ENCODE results near the gene JAML.
A peak's percentile ranks its signal among the peaks of the same experiment; 100 is the strongest.

The JAML gene

GRCh38 chr11:118212131-118212725 is 12.6 kb downstream of the JAML start:
- TF ChIP-seq ZNF274 (IDR thresholded peaks at IDR 0.05; ENCODE audit: low read depth, low read length) (no peak), YY1 (IDR thresholded peaks at IDR 0.05; ENCODE audit: insufficient read depth, insufficient read length) (no peak), SUZ12 (IDR thresholded peaks at IDR 0.05; ENCODE audit: extremely low read depth, insufficient read depth, insufficient read length) (no peak)
- no peaks in the 10 kb centered on the region for H3K27me3 ChIP-seq (ENCODE audit: insufficient read depth, insufficient read length)
- no peak for DNase-seq (ENCODE audit: low read depth, low spot score)
- H3K9me3 ChIP-seq (ENCODE audit: insufficient read depth, low read length): no peaks in the 10 kb centered on the region
- no peaks in the 10 kb centered on the region for H3K36me3 ChIP-seq (ENCODE audit: insufficient read depth, insufficient read length, low read length)
- no peak overlapping the region for H3K4me3 ChIP-seq (ENCODE audit: insufficient read length, low read depth)
- no peak overlapping the region for H3K9ac ChIP-seq (ENCODE audit: insufficient read length, low read depth)
- peaks cover 7% of the 10 kb centered on the region for H3K4me1 ChIP-seq (ENCODE audit: insufficient read depth, insufficient read length)

GRCh38 chr11:118211006-118211405 is 13.8 kb downstream of the JAML start:
- peaks cover 7% of the 10 kb centered on the region for H3K4me1 ChIP-seq (ENCODE audit: insufficient read depth, insufficient read length)
- H3K36me3 ChIP-seq (ENCODE audit: insufficient read depth, insufficient read length, low read length): no peaks in the 10 kb centered on the region
- TF ChIP-seq ZNF274 (IDR thresholded peaks at IDR 0.05; ENCODE audit: low read depth, low read length): no peak
- no peak for TF ChIP-seq YY1 (IDR thresholded peaks at IDR 0.05; ENCODE audit: insufficient read depth, insufficient read length)
- no peak for TF ChIP-seq SUZ12 (IDR thresholded peaks at IDR 0.05; ENCODE audit: extremely low read depth, insufficient read depth, insufficient read length)
- H3K4me3 ChIP-seq (ENCODE audit: insufficient read length, low read depth): no peak overlapping the region
- peak; percentile 66 for DNase-seq (ENCODE audit: low read depth, low spot score)
- H3K27me3 ChIP-seq (ENCODE audit: insufficient read depth, insufficient read length): no peaks in the 10 kb centered on the region
- H3K9ac ChIP-seq (ENCODE audit: insufficient read length, low read depth): no peak overlapping the region
- no peaks in the 10 kb centered on the region for H3K9me3 ChIP-seq (ENCODE audit: insufficient read depth, low read length)

- Histone ChIP-seq H3K36me3 (ENCODE audit: insufficient read depth, insufficient read length, low read length) (no peaks in the 10 kb centered on the region), H3K4me1 (ENCODE audit: insufficient read depth, insufficient read length) (peaks cover 7% of the 10 kb centered on the region), H3K9me3 (ENCODE audit: insufficient read depth, low read length) (no peaks in the 10 kb centered on the region), H3K27me3 (ENCODE audit: insufficient read depth, insufficient read length) (no peaks in the 10 kb centered on the region), H3K9ac (ENCODE audit: insufficient read length, low read depth) (no peak overlapping the region), H3K4me3 (ENCODE audit: insufficient read length, low read depth) (no peak overlapping the region)
- TF ChIP-seq YY1 (IDR thresholded peaks at IDR 0.05; ENCODE audit: insufficient read depth, insufficient read length): no peak
- DNase-seq (ENCODE audit: low read depth, low spot score): no peak
These were observed 14.5 kb downstream of the JAML start for GRCh38 chr11:118210323-118210722.

- DNase-seq (ENCODE audit: low read depth, low spot score): no peak
- no peaks in the 10 kb centered on the region for H3K36me3 ChIP-seq (ENCODE audit: insufficient read depth, insufficient read length, low read length)
These were observed 15.8 kb downstream of the JAML start for GRCh38 chr11:118209033-118209432.

GRCh38 chr11:118207079-118207478 is 17.7 kb downstream of the JAML start:
- DNase-seq (ENCODE audit: low read depth, low spot score): no peak
- no peaks in the 10 kb centered on the region for H3K27me3 ChIP-seq (ENCODE audit: insufficient read depth, insufficient read length)
- H3K36me3 ChIP-seq (ENCODE audit: insufficient read depth, insufficient read length, low read length): no peaks in the 10 kb centered on the region

More at GRCh38 chr11:118209033-118209432, 15.8 kb downstream of the JAML start:
- Histone ChIP-seq H3K4me3 (ENCODE audit: insufficient read length, low read depth) (no peak overlapping the region), H3K9ac (ENCODE audit: insufficient read length, low read depth) (no peak overlapping the region), H3K4me1 (ENCODE audit: insufficient read depth, insufficient read length) (peaks cover under 1% of the 10 kb centered on the region), H3K27me3 (ENCODE audit: insufficient read depth, insufficient read length) (no peaks in the 10 kb centered on the region), H3K9me3 (ENCODE audit: insufficient read depth, low read length) (no peaks in the 10 kb centered on the region)
- TF ChIP-seq ZNF274 (IDR thresholded peaks at IDR 0.05; ENCODE audit: low read depth, low read length): no peak
- no peak for TF ChIP-seq YY1 (IDR thresholded peaks at IDR 0.05; ENCODE audit: insufficient read depth, insufficient read length)
- no peak for TF ChIP-seq SUZ12 (IDR thresholded peaks at IDR 0.05; ENCODE audit: extremely low read depth, insufficient read depth, insufficient read length)

GRCh38 chr11:118206391-118207031 is 18.3 kb downstream of the JAML start:
- no peaks in the 10 kb centered on the region for H3K27me3 ChIP-seq (ENCODE audit: insufficient read depth, insufficient read length)
- no peak overlapping the region for H3K9ac ChIP-seq (ENCODE audit: insufficient read length, low read depth)
- TF ChIP-seq SUZ12 (IDR thresholded peaks at IDR 0.05; ENCODE audit: extremely low read depth, insufficient read depth, insufficient read length) (no peak), ZNF274 (IDR thresholded peaks at IDR 0.05; ENCODE audit: low read depth, low read length) (no peak)
- no peaks in the 10 kb centered on the region for H3K36me3 ChIP-seq (ENCODE audit: insufficient read depth, insufficient read length, low read length)
- H3K4me1 ChIP-seq (ENCODE audit: insufficient read depth, insufficient read length): no peaks in the 10 kb centered on the region
- no peaks in the 10 kb centered on the region for H3K9me3 ChIP-seq (ENCODE audit: insufficient read depth, low read length)
- no peak overlapping the region for H3K4me3 ChIP-seq (ENCODE audit: insufficient read length, low read depth)
- DNase-seq (ENCODE audit: low read depth, low spot score): no peak

More at GRCh38 chr11:118207079-118207478, 17.7 kb downstream of the JAML start:
- H3K9ac ChIP-seq (ENCODE audit: insufficient read length, low read depth): no peak overlapping the region
- H3K4me1 ChIP-seq (ENCODE audit: insufficient read depth, insufficient read length): no peaks in the 10 kb centered on the region
- TF ChIP-seq SUZ12 (IDR thresholded peaks at IDR 0.05; ENCODE audit: extremely low read depth, insufficient read depth, insufficient read length): no peak
- TF ChIP-seq ZNF274 (IDR thresholded peaks at IDR 0.05; ENCODE audit: low read depth, low read length): no peak
- no peak for TF ChIP-seq YY1 (IDR thresholded peaks at IDR 0.05; ENCODE audit: insufficient read depth, insufficient read length)
- H3K9me3 ChIP-seq (ENCODE audit: insufficient read depth, low read length): no peaks in the 10 kb centered on the region
- no peak overlapping the region for H3K4me3 ChIP-seq (ENCODE audit: insufficient read length, low read depth)

GRCh38 chr11:118205606-118206378 is 19.0 kb downstream of the JAML start:
- Histone ChIP-seq H3K9me3 (ENCODE audit: insufficient read depth, low read length) (no peaks in the 10 kb centered on the region), H3K4me3 (ENCODE audit: insufficient read length, low read depth) (no peak overlapping the region), H3K27me3 (ENCODE audit: insufficient read depth, insufficient read length) (no peaks in the 10 kb centered on the region), H3K36me3 (ENCODE audit: insufficient read depth, insufficient read length, low read length) (no peaks in the 10 kb centered on the region), H3K9ac (ENCODE audit: insufficient read length, low read depth) (no peak overlapping the region), H3K4me1 (ENCODE audit: insufficient read depth, insufficient read length) (no peaks in the 10 kb centered on the region)
- no peak for DNase-seq (ENCODE audit: low read depth, low spot score)
- no peak for TF ChIP-seq SUZ12 (IDR thresholded peaks at IDR 0.05; ENCODE audit: extremely low read depth, insufficient read depth, insufficient read length)
- TF ChIP-seq ZNF274 (IDR thresholded peaks at IDR 0.05; ENCODE audit: low read depth, low read length): no peak
- no peak for TF ChIP-seq YY1 (IDR thresholded peaks at IDR 0.05; ENCODE audit: insufficient read depth, insufficient read length)
